ENCODE data around the gene TMEM198.

The TMEM198 gene

GRCh38 chr2:219543596-219544358 is at the start of gene TMEM198, which contains the start of gene CHPF:
Gene TMEM198 (plus strand): TSS chr2:219544028. CDS start chr2:219544728, 700 bp downstream.
Gene CHPF (minus strand): TSS chr2:219543809. CDS start chr2:219543538, 271 bp downstream.
- DNase-seq, result peak; percentile 96

GRCh38 chr2:219494952-219495530 is 48.8 kb upstream of the TMEM198 start:
- DNase-seq, result no peak

GRCh38 chr2:219495531-219496122 is 48.2 kb upstream of the TMEM198 start:
- peak; percentile 51 for DNase-seq

- DNase-seq, result no peak
Observed at GRCh38 chr2:219496247-219496824, 47.5 kb upstream of the TMEM198 start.

- no peak for DNase-seq
Observed at GRCh38 chr2:219496825-219497494, 46.9 kb upstream of the TMEM198 start.

DNA sequence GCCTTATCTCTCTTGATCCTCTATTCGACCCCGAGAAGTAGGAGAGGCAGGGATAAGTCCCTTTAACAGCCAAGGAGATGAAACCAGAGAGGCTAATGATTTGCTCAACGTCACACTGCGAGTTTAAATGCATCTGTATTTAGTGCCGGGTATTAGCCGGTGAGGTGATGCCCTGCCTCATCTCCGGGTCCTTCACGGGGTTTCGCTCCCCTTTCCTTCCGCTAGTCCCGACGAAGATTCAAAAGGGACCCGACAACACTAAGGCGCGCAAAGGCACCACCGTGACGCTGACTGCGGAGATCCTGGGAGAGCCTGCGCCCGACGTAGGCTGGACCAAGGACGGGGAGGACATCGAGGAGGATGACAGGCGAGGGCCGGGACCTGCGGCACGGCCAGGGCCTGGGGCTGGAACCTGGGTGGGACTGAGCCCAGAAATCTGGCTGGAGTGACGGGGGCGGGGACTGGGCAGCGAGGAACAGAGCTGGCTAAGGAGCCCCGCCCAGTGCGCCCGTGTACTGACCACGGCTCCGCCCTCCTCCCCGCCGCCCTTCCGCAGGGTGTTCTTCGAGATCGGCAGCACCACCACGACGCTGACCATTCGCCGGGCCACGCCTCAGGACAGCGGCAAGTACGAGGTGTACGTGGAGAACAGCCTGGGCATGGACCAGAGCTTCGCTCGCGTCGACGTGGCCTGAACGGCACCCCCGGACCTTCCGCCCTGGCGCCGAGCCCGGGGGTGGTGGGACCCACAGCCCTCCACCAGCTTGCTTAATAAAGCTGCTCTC is 46.1 kb upstream of the TMEM198 start:
- DNase-seq, result peak; percentile 68

- DNase-seq, result peak; percentile 97
Observed at GRCh38 chr2:219498280-219499057, 45.4 kb upstream of the TMEM198 start, which contains the start of gene GMPPA. Gene GMPPA (plus strand): TSS chr2:219498891. CDS start chr2:219499976, 1,085 bp downstream.

GRCh38 chr2:219499058-219499307 is 44.8 kb upstream of the TMEM198 start:
- DNase-seq, result no peak

GRCh38 chr2:219499555-219499954 is 44.3 kb upstream of the TMEM198 start:
- DNase-seq, result no peak

GRCh38 chr2:219500135-219500534 is 43.7 kb upstream of the TMEM198 start:
- no peak for DNase-seq

GRCh38 chr2:219501849-219502248 is 42.0 kb upstream of the TMEM198 start:
- DNase-seq, result no peak

- no peak for DNase-seq
Observed at GRCh38 chr2:219502618-219503017, 41.2 kb upstream of the TMEM198 start.

GRCh38 chr2:219505585-219505984 is 38.2 kb upstream of the TMEM198 start:
- DNase-seq, result no peak

DNA sequence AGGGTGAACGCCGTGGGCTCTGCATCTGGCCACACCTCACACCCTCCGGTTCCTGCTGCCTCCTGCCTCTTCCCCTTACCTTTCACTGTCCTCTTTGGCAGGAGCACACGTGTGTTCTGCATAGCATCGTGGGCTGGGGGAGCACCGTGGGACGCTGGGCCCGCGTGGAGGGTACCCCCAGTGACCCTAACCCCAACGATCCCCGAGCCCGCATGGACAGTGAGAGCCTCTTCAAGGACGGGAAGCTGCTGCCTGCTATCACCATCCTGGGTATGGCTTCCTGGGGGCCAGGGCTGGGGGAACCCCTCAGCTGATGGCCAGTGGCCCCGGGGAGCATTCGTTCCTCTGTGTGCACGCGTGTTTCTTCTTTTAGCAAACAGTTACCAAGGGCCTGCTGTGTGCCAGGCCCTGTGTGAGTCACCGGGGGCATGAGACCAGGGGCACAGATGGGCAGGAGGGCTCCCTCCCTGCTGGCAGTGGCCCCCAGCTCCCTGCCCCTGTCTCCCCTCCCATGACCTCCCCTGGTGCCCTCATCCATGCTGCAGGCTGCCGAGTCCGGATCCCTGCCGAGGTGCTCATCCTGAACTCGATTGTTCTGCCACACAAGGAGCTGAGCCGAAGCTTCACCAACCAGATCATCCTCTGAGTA is 37.6 kb upstream of the TMEM198 start:
- DNase-seq, result no peak

DNA sequence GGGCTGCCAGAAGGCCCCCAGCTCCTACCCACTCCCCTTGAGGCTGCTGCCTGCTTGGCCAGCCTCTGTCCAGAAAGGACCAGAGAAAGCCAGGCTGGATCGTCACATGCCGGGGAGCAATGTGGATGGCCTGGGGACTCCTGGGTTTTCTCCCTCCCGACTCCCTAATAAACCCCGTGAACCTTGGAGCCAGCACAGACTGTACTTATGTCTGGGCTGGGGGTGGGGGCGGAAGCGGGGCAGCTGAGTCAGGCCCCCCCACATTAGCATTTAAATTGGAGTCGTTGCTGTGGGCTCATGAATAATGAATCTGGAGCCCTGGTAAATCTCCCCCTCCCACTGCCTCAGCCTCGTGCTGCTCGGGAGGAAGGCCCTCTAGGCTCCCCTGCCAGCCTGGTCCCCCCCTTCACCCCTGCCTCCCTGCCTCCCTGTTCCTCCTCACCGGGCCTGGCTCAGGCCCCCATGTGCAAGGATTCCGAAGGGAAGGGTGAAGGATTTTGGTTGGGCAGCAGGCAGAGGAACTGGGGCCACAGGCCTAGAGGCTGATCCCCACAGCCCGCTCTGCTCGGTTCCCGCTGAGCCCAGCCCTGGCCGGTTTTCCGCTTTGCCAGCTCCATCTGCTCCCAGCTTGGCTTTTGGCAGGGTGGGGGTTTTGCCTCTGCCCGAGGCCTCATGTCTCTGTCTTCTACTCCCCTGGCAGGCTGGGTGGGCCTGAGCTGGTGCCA is 36.9 kb upstream of the TMEM198 start:
- no peak for DNase-seq

DNA sequence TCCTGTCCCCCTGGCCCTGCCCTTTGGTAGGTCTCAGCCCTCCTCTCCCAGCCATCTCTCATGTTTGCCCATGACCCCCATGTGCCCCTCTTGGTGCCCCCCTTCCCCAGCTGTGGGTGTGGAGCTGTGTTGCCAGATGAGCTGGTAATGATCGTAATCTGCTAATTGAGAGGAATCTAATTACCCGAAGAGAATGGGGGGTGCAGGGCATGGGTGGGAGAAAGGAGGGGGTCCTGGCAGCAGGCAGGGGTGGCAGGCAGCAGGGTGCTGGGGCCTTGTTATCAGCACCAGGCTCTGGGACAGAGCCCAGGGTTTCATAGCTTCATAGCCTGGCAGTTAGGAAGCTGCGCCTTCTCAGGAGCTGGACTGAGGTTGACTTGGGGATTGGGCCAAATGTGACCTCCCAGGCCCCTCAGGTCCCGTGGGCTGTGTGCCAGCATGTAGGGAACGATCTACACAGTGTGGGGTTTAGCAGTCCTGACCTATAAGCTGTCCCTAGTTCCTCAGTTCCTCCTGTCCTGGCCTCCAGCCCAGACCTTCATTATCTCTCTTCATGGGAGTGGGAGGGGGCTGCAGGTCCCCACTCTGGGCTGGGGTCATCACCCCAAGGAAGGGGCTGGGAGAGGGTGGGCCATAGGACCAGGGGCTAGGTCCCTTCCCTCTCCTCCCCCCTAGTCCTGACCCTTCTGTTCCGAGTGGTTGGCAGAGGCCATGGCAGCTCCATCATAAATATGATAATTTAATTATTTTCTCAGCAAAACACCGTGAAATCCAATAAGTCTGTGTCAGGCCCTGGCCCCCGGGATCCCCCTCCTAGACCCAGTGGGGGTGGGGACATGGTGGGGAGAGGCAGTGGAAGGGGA is 36.0 kb upstream of the TMEM198 start:
- no peak for DNase-seq

DNA sequence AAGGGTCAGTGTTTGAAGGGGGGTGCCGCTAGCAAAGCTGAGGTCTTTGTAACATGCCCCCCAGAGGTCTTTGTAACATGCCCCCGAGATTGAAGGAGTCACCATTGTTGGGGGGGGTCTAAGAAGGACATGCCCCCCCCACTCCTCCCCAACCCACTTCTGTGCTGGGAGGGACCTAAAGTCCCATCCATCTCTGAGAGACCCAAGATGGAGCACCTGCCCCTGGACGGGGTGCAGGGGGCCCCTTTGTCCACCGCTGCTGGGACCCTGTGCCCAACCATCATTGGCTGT is 35.4 kb upstream of the TMEM198 start:
- no peak for DNase-seq

GRCh38 chr2:219508971-219509779 is 34.7 kb upstream of the TMEM198 start:
- no peak for DNase-seq

Data from CD4-positive, alpha-beta T cell treated with Interleukin-15 for 1 hour (primary cell).